Measurements from ENCODE around the gene TBX20.
"Not testable (repeated sequence)": the region's sequence is repeated elsewhere in the genome, so short reads cannot be mapped to it uniquely, and the experiment has no call there.

The TBX20 gene

GRCh38 chr7:35255443-35256255 is 1.7 kb upstream of the TBX20 start:
- no peak for ATAC-seq

DNA sequence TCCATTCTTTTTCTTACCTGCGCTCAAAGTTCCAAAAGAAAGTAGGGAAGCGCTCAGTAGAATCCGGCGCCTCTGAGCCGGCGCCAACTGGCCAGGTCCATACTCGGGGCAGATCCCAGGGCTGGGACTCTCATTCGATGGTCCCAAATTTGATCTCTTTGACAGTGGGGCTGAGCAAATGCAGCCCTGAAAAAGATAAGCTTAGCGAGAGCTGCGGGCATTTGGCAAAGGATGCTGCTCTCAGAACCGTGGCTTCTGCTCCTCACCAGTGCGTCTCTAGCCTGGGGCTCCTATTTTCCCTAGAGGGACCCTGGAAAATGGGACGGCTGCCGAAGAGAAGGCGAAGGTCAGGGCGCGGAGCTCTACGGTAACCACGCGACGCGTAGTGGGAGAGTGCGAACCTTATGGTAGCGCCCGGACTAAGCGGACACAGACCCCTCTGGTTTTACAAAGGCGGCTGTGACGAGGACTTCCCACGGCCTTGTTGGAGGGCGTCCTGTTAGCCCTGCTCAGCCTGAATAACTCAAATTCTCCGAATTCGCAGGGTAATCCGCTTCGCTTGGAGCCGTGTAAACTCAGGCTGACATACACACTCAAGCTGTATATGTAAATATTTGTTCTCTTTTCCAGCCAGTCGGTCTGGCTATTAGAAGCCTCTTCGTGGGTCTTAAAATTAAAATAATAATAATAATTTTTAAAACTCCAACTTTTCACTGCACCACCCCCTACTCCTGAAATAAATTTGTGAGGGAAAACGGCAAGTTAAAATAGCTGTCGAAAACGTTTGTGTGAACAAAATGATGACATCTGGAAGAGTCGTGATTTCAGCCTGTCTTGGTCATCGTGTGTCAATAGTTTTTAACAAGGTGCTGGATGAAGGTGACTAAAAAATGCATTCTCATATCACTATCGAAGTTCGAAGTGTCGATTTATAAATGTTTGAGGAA is 869 bp upstream of the TBX20 start:
- ATAC-seq: no peak

DNA sequence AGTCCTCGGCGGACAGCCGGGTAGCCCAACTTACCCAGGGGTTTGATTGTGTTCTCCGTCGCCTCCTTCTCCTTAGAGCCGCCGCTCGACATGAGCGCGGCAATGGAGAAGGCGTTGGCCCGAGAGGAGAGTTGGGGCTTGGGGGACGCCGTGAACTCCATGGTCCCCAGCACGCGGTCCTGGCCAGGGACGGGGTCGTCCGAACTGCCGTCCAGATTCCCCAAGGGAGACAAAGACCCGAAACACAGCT is 515 bp downstream of the TBX20 start:
- no peak for ATAC-seq

DNA sequence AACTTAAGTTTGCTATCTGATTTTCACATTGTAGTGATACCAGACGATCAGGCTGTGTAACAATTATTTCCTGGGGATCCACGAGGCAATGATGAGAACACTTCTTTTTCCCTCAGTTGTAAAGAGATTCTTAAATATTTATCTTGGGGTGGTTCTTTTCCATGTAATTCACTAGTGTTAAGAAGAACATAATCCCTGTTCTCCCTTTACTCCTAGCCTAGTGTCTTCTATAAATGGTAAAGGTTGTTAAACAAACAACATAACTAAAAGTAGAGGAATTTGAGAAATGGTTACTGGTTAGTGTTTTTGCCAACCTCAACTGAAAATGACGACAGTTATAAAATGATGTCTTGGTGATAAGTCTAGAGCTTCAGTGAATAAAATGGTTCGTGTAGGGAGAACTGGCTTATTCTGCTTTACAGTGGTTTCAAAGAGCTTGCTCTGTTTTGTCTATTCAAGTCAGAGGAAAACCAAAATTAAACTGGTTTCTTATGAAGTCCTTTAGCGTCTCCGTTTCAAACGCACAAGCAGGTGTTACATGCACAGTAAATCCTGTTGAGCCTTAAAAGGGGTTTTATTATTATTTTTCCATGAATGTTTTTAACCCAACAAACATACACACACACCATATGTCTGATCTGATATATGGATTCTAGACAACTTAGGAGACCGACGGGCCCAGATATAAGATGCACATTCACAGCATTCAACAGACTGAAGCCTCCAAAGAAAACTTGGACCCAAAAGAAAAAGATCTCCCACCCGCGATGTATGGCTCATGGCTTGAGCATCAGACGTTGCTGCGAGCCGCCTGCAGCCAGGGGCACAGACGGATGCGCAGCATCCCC is 1.1 kb downstream of the TBX20 start:
- no peak for ATAC-seq

- no peak for ATAC-seq
Measured at GRCh38 chr7:35251606-35252310, 2.1 kb downstream of the TBX20 start.

GRCh38 chr7:35250941-35251340 is 3.0 kb downstream of the TBX20 start:
- ATAC-seq: no peak

DNA sequence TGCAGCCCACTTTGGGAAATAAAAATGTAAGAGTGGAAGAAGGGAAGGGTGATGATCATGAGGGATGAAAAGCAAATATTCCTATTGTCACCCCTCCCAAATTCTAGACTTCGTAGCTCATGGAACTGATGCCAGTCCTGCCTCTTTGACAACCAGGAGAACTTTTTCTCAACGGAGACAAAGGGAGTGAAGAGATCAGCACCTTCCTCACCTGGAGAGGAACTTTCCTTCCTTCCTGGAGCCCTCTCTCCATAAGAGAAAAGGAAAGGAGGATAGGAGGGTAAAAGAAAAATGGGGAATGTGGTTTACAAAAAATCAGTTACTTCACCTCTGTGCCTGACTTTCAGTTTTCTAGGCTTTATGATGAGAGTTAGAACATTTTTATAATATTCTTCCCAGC is 3.4 kb downstream of the TBX20 start:
- ATAC-seq: no peak

GRCh38 chr7:35249537-35249907 is 4.4 kb downstream of the TBX20 start:
- ATAC-seq: no peak

DNA sequence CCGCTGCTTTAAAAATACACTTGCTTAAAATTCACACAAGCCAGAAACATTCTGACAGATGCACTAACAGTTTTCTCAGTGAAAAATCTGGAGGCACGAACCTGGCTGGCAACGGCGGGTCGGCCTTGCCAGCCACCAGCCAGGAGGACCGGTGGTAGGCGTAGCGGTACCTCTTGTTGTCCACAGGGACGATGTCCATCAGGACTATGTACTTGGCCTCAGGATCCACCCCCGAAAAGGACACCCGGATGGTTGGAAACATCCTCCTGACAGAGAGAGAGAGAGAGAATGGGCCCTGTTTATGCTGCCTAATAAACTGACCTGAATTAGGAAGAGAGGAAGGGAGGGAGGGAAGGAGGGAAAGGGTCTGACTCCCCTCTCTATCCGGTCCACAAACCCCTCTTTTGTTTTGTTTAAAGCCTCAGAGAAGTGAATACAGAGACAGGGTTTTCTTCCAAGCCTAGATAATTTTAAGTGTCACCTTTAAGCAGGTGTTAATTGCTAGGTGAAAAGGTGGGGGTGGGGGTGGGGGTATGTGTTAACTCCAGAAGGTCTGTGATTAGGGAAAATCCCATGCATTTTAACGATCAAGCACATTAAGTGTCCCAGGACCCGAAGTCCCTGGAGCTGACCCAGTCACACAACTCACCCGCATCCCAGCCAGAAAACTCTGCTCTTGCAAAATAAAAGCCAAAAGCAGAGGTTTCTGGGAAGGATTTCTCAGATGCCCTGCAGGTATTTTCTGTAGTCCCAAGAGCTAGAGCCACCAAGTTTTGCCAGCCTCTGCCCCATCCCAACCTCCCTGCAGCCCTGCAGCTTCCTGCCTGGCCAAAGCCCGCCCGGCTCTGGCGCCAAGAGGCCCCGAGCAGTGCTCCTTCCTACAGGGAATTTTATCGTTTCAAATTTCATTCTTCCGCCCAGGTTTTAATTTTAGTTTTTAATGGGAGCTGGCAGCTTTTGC is 5.0 kb downstream of the TBX20 start:
- ATAC-seq: no peak

DNA sequence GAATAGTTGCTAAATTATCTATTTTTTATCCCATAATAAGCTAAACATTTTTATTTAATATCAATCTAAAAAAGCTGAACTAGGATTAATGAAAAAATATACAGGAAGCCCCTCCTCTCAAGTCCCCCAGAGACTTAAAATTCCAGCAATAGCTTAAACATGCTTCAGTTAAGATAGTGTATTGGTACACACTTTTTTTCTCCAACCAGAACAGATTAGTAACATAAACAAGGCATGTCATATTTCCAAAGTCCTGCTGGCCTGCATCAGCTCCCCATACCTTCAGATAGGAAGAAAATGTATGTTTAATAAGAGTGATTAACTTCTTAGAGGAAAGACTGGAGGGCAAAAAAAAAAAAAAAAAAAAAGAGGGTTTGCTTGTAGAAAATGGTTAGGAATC is 7.1 kb downstream of the TBX20 start:
- no peak for ATAC-seq

DNA sequence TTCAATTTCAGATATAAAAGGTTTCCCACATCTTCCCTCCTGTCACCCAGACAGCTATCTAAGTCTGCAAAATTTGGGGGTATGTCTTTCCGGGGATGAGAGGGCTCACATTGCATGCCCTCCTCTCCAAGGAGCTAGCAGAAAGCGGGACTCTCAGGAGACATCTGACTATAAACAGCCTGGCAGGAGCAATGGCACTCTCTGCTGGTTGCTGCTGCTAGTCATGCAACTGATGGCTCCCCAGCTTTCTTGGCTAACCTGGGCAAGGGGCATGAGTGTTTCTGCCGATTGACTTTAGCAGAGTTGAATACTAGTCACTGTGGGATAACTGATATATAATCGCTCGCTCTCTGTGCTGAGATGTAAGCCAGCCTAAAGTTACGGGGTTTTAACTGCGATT is 12.0 kb downstream of the TBX20 start:
- ATAC-seq: no peak

GRCh38 chr7:35241436-35241835 is 12.5 kb downstream of the TBX20 start:
- ATAC-seq: no peak

DNA sequence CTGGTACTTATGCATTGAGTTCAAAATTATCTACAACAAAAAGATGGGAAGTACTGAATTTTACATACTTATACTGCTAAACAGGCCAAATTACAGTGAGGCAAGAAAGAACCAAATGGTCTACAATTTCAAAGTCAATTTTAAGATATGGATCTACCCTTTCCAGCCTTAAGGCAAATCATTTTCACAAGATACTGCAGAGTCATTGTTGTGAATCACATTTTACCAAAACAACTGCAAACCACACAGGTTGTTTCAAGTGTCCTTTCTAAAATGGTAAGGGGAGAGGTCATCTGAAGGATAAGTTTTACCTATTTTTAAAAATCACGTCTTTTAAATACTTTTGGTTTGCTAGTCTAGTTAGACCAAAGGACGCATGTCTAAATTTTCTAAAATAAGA is 12.9 kb downstream of the TBX20 start:
- not testable (repeated sequence) for ATAC-seq

DNA sequence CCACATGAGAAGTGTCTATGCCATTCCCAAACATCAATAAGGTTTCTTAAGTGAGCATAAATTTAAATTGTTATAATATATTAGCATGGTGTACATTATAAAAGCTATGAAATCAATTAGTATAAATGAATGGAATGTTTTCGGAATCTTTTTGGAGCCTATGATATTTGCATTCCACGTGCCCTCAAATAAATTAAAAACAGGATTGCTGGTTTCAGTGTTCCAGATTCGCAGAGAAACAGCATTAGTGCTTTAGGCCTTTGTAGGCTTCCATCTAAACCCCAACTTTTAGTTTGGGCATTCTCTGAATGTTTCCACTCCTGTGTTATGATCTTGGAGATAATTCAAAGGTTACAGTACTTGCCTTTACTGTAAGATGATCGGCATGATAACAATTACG is 15.4 kb downstream of the TBX20 start:
- ATAC-seq: not testable (repeated sequence)

DNA sequence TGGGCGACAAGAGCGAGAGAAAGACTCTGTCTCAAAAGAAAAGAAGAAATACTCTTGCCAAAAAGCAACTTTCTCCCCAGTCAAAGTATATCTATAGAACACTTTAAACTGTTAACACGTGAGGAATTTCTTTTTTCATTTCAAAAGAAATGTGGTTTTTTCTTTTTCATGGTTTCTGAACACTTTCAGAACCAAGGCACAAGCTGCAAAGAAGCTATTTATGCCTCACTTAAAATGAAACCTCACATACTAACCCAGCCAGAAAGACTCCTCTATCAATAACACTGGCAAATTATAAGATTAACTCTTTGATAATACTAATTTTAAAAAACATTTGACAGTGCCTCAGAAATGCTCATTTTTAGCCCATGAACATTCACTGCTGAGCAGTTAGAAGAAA is 20.9 kb downstream of the TBX20 start:
- ATAC-seq: no peak

DNA sequence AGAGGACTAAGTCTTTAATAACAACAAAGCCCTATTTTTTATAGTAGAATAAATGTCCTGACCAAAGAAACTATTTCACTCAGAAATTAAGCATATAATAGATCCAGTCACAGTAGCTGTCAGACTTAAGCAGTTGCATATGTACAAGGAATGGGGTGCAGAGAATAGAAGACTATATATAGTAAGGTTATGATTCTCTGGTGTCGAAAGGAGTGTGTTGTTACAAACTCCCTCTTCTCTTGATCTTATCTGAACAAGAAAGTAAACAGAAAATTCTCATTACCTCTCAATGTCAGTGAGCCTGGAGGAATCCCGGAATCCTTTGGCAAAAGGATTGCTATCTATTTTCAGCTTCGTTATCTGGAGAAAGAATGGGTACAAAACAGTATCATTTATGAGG is 22.7 kb downstream of the TBX20 start:
- not testable (repeated sequence) for ATAC-seq

- not testable (repeated sequence) for ATAC-seq
Measured at GRCh38 chr7:35229116-35229780, 24.7 kb downstream of the TBX20 start.

DNA sequence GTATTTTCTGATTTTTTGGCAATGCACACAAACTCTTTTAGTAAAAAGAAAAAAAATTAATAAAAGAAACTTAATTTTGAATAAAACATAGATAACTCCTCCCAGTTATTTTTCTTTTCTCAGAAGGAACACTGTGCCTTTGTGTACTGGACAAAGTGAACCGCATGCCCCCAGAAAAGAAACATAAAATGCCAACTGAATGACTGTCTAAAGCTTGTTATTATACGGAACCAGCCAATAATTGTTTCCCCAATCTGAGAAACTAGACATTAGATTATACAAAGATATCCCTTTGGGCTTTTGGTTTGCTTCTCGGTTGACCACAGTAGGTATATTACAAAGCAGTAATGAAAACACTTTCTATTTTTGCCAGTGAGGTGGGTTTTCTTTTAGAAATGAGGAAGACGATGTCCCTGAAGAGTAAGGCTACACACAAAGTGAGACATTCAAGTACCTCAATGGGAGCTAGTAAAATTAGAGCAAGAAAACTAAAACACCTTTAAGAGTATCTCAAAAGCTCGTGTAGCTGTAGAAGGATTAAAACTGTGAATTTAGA is 25.3 kb downstream of the TBX20 start:
- ATAC-seq: not testable (repeated sequence)

- ATAC-seq: not testable (repeated sequence)
Measured at GRCh38 chr7:35227438-35227837, 26.5 kb downstream of the TBX20 start.

DNA sequence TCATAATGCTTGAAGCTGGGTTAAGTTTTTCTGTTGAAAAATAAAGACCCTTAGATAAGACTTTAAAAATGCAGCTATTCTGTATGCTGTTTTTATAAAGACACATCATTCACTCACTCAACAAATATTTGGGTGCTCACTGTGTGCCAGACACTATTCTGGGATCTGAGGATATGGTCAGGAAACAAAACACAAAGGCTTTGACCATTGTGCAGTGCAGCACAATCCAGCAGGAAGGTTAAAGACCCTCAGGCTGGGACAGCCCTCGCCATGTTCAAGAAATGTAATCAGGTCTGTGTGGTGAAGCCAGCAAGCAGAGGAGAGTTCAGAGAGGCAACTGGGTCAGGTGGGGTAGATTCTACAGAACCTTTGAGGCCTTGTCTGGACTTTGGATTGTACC is 31.5 kb downstream of the TBX20 start:
- ATAC-seq: not testable (repeated sequence)
